HepG2 (cell line): ENCODE results near the gene DLX3.

Experiments
- CTCF ChIP-seq: sonication (generic); formaldehyde crosslinking; IDR thresholded peaks from 2 replicates; pipeline ENCODE4 v1.5.0; 2020; ENCODE audit warnings: mild to moderate bottlenecking, missing genetic modification reagents, moderate library complexity
- EEA1 ChIP-seq: sonication (generic); formaldehyde crosslinking; IDR thresholded peaks from 2 replicates; pipeline ENCODE4 v1.5.1; 2020; ENCODE audit warnings: mild to moderate bottlenecking, missing genetic modification reagents, borderline replicate concordance
- MAX ChIP-seq: IDR thresholded peaks from 2 replicates; pipeline ENCODE4 v1.6.1; 2012; ENCODE audit warnings: inconsistent platforms
- MXI1 ChIP-seq: IDR thresholded peaks from 3 replicates; pipeline ENCODE4 v1.6.1; 2012; ENCODE audit warnings: low read depth, low read length, inconsistent platforms, borderline replicate concordance
- POLR2A ChIP-seq, 2 experiments: IDR thresholded peaks; 2 replicates each; pipeline ENCODE4 v1.6.1; 2011; ENCODE audit warnings: low read depth in 2 of 2, low read length in 2 of 2, mild to moderate bottlenecking in 1 of 2, moderate library complexity in 1 of 2; ENCODE audit not compliant: insufficient read depth in 1 of 2
- POLR2AphosphoS5 ChIP-seq: IDR thresholded peaks from 2 replicates; pipeline ENCODE4 v1.6.1; 2012; ENCODE audit warnings: low read depth, low read length
- ZIK1 ChIP-seq: sonication (generic); formaldehyde crosslinking; IDR thresholded peaks from 2 replicates; pipeline ENCODE4 v1.5.0; 2020; ENCODE audit warnings: mild to moderate bottlenecking, low read depth, missing genetic modification reagents, borderline replicate concordance
- ZNF256 ChIP-seq: sonication (generic); formaldehyde crosslinking; conservative IDR thresholded peaks from 2 replicates; pipeline ENCODE4 v1.4.0; 2020; ENCODE audit warnings: missing genetic modification reagents
- ZNF318 ChIP-seq: sonication (generic); formaldehyde crosslinking; IDR thresholded peaks from 2 replicates; pipeline ENCODE4 v1.4.0; 2020; ENCODE audit warnings: mild to moderate bottlenecking, missing genetic modification reagents

GRCh38 chr17:50022463-50023130 is 27.6 kb upstream of the DLX3 start:
- TF ChIP-seq CTCF (CRISPR knock-in tag) (no peak), ZIK1 (CRISPR knock-in tag) (no peak), MXI1 (no peak), POLR2A (IDR thresholded peaks at IDR 0.05; ENCODE audit: insufficient read depth in 1 of 2, low read depth in 2 of 2, low read length in 2 of 2) (no peak), ZNF256 (CRISPR knock-in tag) (no peak), EEA1 (CRISPR knock-in tag) (no peak), MAX (no peak), ZNF318 (no peak), POLR2AphosphoS5 (no peak)
